NCI-H446 treated with DMSO at 0.1 percent for 48 hours (cell line): ENCODE measurements around the gene CTSO.
"Not testable (repeated sequence)": the region's sequence is repeated elsewhere in the genome, so short reads cannot be mapped to it uniquely, and the experiment has no call there.

Source experiments
- DNase-seq: peaks from one replicate; lab custom pipeline; 2025; lab: John Stamatoyannopoulos, UW

The CTSO gene

DNA sequence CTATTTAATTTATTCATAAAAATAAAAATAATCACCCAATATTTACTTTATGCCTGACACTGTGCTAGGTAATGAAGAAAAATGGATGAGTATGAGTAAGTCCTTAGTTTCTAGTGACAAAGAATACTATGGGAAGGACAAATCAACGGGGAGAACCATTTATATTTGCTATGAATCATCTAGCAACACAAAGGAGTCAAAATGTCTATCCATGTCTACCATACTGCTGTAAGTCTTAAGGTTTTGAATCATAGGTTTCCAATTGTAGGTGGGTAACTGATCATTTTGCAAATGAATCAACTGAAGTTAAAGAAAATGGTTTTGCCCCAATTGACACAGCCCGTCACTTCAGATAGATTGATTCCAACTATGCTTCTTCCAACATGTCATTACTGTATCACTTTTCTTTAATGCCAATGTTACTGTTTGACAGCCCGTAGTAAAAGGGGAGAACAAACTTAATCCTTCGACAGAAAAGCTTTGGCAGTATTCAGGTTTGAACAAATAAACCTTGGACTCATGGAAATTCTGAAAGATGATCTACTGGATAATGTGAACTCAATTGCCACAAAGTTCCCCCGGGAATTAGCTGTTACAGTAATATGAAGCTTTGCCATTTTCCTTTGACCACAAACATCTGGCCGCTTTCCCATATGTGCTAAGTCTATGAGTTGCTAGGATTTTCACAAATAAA is 47.0 kb downstream of the CTSO start:
- peak; percentile 44 for DNase-seq

DNA sequence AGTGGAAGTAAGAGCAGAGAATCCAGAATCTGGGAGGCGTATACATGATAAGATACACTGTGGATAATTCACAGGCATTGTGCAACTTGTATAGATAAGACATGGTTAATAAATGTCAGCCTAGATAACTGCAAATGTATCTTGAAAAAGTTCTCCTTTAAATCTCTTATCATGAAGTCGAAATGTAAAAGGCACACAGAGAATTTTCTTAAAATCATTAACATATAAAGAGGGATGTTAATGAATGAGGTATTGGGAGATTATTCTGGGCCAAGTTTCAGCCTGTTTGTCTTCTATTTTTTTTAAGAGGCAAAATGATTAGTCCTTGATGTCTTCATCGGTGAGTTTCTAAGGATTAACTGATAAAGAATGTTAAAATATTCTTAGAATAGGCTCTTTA is 49.3 kb downstream of the CTSO start:
- DNase-seq: no peak

DNA sequence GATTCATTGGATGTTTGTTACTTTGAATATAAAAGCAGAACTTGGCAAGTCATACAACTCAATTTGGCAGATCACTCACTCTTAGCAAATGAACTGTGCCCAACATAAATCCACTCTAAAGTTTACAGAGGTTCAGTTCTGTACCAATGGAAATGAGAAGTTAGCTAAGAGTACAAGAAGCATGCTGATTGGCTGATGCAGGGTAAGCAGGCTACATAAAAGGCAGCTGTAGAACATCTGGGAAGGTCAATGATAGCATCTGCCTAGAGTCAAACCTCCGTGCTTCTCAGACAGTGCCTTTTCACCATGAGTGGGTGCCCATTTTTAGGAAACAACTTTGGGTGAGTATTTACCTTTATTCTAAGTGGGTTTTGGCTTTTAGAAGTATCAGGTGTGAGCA is 50.2 kb downstream of the CTSO start, which contains the start of gene TDO2:
TSS of gene TDO2 (plus strand) at position 244 of the 400 bp plus-strand sequence. CDS start at position 307, 63 bp downstream.
- no peak for DNase-seq

DNA sequence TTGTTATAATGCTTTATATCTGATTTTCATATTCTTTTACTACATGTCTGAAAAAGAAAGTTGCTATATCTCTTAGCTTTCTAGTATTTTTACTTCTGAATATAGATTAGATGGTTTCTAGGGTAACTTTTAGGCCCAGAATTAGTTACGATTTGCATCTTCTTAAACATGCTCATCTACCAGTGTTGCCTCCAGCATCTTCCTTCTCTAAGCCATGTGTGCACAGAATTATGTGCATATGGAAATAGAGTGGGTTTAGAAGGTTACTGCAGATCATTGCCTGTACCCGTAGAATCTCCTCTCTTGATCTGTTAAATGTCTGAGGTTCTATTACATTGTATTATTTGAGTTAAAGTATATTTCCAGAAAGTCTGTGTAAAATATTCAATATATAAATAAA is 52.7 kb downstream of the CTSO start:
- no peak for DNase-seq

DNA sequence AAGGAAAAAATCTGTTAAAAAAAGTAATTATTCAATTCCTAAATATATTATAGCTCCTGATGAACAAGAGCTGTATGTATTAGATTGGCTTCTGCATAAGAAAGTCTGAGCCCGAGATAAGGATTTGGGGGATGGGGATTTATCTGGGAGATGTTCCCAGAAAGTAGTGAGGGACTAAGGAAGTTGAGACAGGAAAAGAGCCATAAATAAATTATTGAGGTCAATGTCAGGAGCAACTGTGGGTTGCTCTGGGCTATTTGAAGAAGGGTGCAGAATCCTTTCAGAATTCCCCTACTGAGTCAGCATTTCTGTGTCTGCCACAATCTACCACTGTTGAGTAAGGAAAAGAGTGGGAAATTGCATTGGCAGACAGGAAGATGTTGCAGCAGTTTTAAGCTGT is 53.3 kb downstream of the CTSO start:
- no peak for DNase-seq

DNA sequence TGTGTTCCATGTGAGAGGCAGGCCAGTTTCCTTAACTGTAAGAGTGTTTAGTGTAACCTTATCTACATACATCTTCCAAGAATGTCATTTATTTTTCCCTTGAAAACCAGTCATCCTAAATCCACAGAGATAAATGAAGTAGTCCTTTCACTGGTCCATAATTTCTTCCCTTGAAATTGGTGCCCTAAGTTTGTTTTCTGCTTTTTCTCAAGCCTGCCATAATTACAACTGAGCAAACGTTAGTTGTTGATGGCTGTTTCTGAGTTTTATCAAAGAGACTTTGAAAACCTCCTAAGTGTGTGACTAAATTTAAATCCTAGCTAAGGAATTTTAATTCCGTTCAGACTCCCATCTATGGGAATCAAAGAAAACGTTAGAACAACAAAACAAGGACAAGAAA is 53.8 kb downstream of the CTSO start:
- DNase-seq: no peak

DNA sequence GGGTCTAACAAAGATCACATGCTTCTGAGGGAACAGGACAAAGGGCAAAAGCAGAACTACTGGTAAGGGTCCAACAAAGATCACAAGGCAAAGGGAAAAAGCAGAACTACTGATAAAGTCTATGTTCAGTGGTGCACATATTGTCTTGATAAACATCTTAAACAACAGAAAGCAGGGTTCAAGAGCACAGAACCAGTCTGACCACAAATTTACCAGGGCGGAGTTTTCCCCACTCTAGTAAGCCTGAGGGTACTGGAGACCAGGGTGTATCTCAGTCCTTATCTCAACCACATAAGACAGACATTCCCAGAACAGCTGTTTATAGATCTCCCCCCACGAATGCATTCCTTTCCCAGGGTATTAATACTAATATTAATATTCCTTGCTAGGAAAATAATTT is 55.3 kb downstream of the CTSO start:
- DNase-seq: not testable (repeated sequence)

DNA sequence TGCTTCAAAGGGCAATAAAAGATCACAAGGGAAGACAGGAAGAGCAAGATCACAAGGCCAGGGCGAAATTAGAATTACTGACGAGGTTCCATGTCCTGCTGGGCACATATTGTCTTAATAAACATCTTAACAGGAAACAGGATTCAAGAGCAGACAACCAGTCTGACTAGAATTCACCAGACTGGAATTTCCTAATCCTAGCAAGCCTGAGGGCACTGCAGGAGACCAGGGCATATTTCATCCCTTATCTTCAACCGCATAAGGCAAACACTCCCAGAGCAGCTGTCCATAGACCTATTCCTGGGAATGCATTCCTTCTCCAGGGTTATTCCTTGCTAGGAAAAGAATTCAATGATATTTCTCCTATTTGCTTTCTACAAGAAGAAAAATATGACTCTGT is 62.6 kb downstream of the CTSO start:
- no peak for DNase-seq

DNA sequence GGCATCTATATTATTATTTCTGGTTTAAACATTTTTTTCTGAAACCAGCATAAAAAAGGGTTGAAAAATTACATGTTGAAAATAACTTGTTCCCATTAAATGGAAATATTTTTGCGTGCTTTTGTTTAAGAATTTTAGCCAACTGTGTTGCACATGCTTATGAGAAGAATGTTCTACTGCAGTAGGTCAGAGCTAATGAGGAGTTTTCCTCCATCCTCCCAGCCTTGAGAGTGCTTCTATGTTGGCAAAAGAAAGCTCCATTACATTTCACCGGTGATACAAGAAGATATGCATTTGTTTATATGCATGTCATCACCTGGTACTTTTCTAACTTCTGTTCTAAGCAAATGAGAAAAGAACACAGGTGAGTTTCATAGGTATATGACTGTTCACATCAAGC is 63.7 kb downstream of the CTSO start:
- no peak for DNase-seq

DNA sequence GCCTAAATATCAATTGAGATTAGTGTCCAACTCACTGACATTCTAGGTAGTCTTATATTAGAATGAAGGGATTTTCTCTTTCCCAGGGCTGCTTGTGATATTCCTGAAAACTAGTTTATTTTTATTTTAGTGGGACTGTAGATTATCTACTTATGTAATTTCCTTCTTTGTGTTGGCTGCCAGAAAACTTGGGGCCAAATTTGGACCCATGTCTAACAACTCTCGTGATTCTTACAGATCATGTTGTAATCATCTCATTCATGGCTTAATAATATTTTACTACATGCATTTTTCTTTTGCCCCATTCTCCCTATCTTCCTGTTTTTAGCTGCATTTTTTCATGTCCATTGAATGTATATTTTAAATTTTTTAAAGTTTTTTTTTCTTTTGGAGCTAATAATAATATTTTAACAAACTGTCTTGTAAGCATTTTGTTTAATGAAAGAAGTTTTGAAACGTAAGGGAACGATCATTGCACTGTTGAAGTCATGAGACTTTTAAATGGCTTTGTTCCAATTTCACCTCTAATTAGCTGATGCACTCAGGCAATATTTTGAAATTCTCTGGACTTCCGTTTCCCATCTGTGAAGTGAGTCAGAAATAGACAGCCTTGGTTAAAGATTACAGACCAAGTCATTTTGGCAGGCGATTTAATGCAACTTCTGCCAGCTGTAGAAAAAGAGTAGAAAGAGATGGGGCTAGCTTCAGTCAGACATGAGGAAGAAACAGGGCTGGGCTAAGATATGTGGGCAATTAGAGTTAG is 64.5 kb downstream of the CTSO start:
- peak; percentile 83 for DNase-seq

DNA sequence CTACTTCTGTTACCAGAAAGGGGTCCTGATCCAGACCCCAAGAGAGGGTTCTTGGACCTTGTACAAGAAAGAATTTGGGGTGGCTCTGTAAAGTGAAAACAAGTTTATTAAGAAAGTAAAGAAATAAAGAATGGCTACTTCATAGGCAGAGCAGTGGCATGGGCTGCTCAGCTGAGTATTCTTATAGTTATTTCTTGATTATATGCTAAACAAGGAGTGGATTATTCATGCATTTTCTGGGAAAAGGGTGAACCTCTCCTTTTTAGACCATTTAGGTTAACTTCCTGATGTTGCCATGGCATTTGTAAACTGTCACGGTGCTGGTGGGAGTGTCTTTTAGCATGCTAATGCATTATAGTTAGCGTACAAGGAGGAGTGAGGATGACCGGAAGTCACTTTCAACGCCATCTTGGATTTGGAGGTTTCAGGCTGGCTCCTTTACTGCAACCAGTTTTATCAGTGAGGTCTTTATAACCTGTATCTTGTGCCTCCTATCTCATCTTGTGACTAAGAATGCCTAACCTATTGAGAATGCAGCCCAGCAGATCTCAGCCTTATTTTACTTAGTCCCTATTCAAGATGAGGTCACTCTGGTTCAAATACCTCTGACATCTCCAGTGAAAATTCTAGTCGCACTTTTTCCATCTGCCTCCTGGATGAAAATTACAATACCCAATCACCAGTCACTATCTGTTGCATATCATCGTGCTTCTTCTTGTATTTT is 65.7 kb downstream of the CTSO start:
- no peak for DNase-seq

DNA sequence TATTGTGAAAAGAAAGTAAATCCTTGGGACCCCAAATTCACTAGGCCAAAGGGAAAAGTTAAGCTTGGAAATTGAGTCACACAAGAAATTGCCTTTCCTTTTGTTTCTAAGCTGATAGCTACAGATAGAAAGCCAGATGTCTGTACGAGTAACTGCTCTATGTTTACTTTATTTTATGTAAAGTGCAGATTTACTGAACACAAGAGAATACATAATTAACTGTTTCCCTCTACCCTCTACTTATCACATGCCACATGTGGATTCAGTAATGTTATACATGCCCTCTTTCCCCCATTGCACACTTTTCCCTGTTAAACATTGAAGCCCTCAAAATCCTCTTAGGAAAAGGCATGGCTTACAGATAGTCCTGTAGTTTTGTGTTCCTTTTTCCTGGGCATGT is 66.6 kb downstream of the CTSO start:
- DNase-seq: no peak

DNA sequence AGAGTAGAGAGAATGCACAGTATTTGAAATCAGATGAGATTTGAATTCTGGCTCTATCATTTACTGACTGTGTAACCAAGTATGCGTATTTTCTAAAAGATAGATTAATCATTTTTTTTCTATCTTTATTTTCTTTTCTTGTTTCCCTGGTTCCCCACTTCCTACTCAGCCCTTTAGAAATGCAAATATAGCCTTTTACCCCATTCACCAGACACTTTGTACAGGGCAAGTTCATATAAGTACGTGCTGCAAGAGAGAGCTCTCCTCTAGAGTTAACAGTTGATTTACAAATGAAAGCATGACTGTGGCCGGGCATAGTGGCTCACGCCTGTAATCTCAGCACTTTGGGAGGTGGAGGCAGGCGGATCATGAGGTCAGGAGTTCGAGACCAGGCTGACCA is 68.0 kb downstream of the CTSO start:
- no peak for DNase-seq

DNA sequence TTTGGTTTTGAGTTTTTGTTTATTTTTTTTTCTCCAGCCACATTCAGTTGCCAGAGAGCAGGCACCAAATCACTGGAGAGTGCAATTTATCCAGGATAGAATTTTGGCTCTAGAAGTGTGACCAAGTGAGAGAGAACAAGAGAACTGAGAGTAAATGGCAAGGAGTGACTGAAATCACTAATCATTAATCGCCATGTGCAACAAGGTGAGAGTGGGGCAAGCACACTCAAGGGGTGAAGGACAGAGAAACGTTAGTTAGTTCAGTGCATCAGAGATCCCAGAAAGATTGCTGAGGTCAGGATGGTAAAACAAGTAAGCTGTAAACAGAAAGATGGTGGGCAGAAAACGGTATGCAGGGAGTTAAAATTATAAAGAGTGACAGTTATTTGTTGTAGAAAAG is 69.8 kb downstream of the CTSO start:
- DNase-seq: no peak

DNA sequence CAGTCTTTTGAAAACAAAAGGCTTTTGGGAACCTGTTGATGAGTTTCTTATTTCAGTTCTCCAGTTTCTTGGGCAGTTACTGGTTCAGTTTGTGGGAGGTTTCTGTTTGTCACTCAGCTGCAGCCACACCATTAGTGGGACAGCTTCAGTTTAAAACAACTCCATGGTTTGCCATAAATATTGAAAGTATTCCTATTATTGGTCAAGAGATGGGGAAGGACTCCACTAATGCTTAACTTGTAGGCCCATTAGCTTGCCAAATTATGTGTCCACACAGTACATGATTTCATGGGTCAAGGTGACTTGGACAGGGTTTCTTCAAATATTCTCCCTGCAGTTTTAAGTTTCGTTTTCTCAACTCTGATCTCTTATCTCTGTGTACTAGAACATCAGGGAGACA is 72.1 kb downstream of the CTSO start:
- DNase-seq: no peak

DNA sequence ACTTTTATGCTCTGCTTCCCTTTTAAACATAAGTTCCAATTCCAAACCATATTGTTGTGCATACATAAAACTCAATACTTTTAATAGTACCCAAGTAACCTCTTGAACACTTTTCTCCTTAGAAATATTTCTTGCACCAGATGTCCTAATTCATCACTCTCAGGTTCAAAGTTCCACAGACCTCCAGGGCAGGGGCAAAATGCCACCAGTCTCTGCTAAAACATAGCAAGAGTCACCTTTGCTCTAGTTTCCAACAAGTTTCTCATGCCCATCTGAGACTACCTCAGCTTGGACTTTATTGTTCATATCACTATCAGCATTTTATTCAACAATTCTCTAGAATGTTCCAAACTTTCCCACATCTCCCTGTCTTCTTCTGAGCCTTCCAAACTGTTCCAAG is 73.9 kb downstream of the CTSO start:
- DNase-seq: no peak

DNA sequence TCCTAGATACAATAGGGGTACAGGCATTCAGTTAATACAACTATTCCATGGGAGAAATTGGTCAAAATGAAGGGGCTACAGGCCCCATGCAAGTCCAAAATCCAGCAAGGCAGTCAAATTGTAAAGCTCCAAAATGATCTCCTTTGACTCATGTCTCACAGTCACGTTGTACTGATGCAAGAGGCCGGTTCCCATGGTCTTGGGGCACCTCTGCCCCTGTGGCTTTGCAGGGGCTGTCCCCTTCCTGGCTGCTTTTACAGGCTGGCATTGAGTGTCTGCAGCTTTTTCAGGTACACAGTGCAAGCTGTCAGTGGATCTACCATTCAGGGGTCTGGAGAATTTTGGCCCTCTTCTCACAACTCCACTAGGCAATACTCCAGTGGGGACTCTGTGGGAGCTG is 75.1 kb downstream of the CTSO start:
- DNase-seq: no peak

DNA sequence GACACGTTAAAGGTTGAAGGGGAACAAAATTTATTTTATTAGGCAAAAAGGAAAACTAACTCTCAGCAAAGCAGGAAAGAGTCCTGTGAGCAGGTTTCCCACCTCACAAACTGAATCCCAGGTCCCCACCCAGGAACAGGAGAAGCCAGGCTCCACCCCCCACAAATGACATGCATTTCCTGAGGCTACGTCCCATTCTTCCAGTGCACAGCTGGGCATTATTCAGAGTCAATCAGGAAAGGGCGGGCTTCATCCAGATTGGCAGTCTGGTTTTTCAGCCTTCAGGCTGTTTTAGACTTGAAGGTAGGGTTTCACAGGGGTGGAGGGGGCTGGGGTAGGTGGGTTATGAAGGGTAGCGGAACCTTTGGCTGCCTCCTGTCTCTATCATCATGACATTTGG is 75.7 kb downstream of the CTSO start:
- DNase-seq: no peak

DNA sequence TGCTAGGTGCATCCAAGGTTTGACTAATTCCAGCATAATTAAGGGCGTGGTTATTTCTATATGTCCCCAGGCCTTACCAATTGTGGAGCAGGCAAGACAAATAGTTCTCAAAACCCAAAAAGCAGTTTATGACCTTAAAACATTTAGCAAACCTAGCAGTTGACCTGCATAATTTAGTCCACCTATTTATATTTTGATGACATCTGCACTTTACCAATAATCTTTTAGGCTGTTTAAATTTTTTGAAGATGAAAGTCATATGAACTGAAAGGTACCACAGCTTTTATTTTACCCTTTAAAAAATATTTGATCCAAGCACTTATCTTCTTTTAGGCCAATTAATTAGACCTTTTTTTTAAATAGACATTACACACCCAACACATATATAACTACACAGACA is 77.8 kb downstream of the CTSO start:
- DNase-seq: no peak
